Measurements from ENCODE around the gene TRAK1. TPM values are rescaled to one million over a fixed set of nuclear protein-coding genes. Genes with fewer than 3 reads are reported as not detected.

The TRAK1 gene
- polyA plus RNA-seq, 3 donors = 6.6 to 40.8 (median 7.0) TPM

GRCh38 chr3:42257007-42257406 lies 165.8 kb downstream of the TRAK1 start:
- TF ChIP-seq CTCF (IDR thresholded peaks at IDR 0.05) = no peak
- peaks cover 11 to 25% of the 10 kb centered on the region in 2 donors for H3K27me3 ChIP-seq (ENCODE audit: control insufficient read depth in 2 of 2, insufficient read depth in 2 of 2, low read length in 2 of 2)
- peaks cover 16 to 35% (median 27%) of the 10 kb centered on the region in 3 donors for H3K27me3 Mint-ChIP-seq (ENCODE audit: low read depth in 3 of 3)

GRCh38 chr3:42262525-42262924 lies 171.4 kb downstream of the TRAK1 start:
- Mint-ChIP-seq H3K27ac (no peak overlapping the region), H3K9me3 (peaks cover 5 to 21% (median 9%) of the 10 kb centered on the region in 7 donors), H3K27me3 (ENCODE audit: low read depth in 3 of 3) (peaks cover 65 to 74% (median 65%) of the 10 kb centered on the region in 3 donors), H3K36me3 (no peaks in the 10 kb centered on the region), H3K4me3 (peak overlapping the region in 1 of 2 donors; percentile 60), H3K4me1 (peaks cover 8% of the 10 kb centered on the region)
- Histone ChIP-seq H3K27ac (ENCODE audit: low read depth in 1 of 2, low read length in 2 of 2) (no peak overlapping the region), H3K4me1 (ENCODE audit: control insufficient read depth in 1 of 2, insufficient read depth in 2 of 2, low read length in 2 of 2) (peaks cover 0 to 2% of the 10 kb centered on the region in 2 donors), H3K9ac (ENCODE audit: insufficient read depth, low read length, poor library complexity, severe bottlenecking) (no peak overlapping the region), H3K4me3 (replicated peaks in 1 of 3; ENCODE audit: low read depth in 2 of 3, low read length in 3 of 3) (no peak overlapping the region), H3K9me3 (replicated peaks in 1 of 2; ENCODE audit: control insufficient read depth in 1 of 2, insufficient read depth in 1 of 2, low read length in 2 of 2) (peaks cover 4 to 21% of the 10 kb centered on the region in 2 donors), H3K36me3 (replicated peaks in 1 of 2; ENCODE audit: control insufficient read depth in 1 of 2, insufficient read depth in 2 of 2, low read length in 2 of 2) (no peaks in the 10 kb centered on the region), H3K79me2 (ENCODE audit: insufficient read depth, low read length) (no peaks in the 10 kb centered on the region), H4K20me1 (ENCODE audit: insufficient read depth, low read length) (no peaks in the 10 kb centered on the region), H3K4me2 (replicated peaks; ENCODE audit: extremely low read depth, low read length, poor library complexity, severe bottlenecking) (no peak overlapping the region), H3K27me3 (ENCODE audit: control insufficient read depth in 2 of 2, insufficient read depth in 2 of 2, low read length in 2 of 2) (peaks cover 43 to 69% of the 10 kb centered on the region in 2 donors), H2AFZ (ENCODE audit: insufficient read depth, low read depth, low read length, poor library complexity, severe bottlenecking) (no peak overlapping the region)
- intact Hi-C loops (cut with micrococcal nuclease) = no loop called here
- no peak for DNase-seq
- no peak for TF ChIP-seq CTCF (IDR thresholded peaks at IDR 0.05)
- WGBS (ENCODE audit: insufficient coverage) = 100% methylated on average over 1 of the region's 2 CpGs

More at GRCh38 chr3:42257007-42257406, 165.8 kb downstream of the TRAK1 start:
- H3K27ac Mint-ChIP-seq = no peak overlapping the region
- WGBS (ENCODE audit: insufficient coverage) = 89% methylated on average over 2 of the region's 7 CpGs
- H3K4me1 ChIP-seq (ENCODE audit: control insufficient read depth in 1 of 2, insufficient read depth in 2 of 2, low read length in 2 of 2) = no peaks in the 10 kb centered on the region
- no peak for DNase-seq
- no peaks in the 10 kb centered on the region for H3K36me3 ChIP-seq (replicated peaks in 1 of 2; ENCODE audit: control insufficient read depth in 1 of 2, insufficient read depth in 2 of 2, low read length in 2 of 2)
- no peak overlapping the region for H2AFZ ChIP-seq (ENCODE audit: insufficient read depth, low read depth, low read length, poor library complexity, severe bottlenecking)
- H3K9me3 Mint-ChIP-seq = peaks cover 0 to 2% (median 0%) of the 10 kb centered on the region in 7 donors
- H4K20me1 ChIP-seq (ENCODE audit: insufficient read depth, low read length) = no peaks in the 10 kb centered on the region
- H3K4me3 ChIP-seq (replicated peaks in 1 of 3; ENCODE audit: low read depth in 2 of 3, low read length in 3 of 3) = no peak overlapping the region
- no peak overlapping the region for H3K9ac ChIP-seq (ENCODE audit: insufficient read depth, low read length, poor library complexity, severe bottlenecking)
- no peak overlapping the region for H3K4me2 ChIP-seq (replicated peaks; ENCODE audit: extremely low read depth, low read length, poor library complexity, severe bottlenecking)
- no peaks in the 10 kb centered on the region for H3K79me2 ChIP-seq (ENCODE audit: insufficient read depth, low read length)
- no peaks in the 10 kb centered on the region for H3K36me3 Mint-ChIP-seq
- H3K4me1 Mint-ChIP-seq = no peaks in the 10 kb centered on the region
- intact Hi-C loops (cut with micrococcal nuclease) = no loop called here
- no peaks in the 10 kb centered on the region for H3K9me3 ChIP-seq (replicated peaks in 1 of 2; ENCODE audit: control insufficient read depth in 1 of 2, insufficient read depth in 1 of 2, low read length in 2 of 2)
- no peak overlapping the region for H3K4me3 Mint-ChIP-seq
- no peak overlapping the region for H3K27ac ChIP-seq (ENCODE audit: low read depth in 1 of 2, low read length in 2 of 2)

All from CD14-positive monocyte (primary cell).